ACC112 (cell line): ENCODE measurements around the gene TFCP2L1.

Experiments used
- H2AFZ ChIP-seq: fragments of 200-600 bp; sonication (generic); one replicate; pipeline ENCODE4 v1.6.0; 2017; ENCODE audit warnings: antibody characterized with exemption, low read length; ENCODE audit not compliant: unreplicated experiment
- H3K27ac ChIP-seq: fragments of 200-600 bp; sonication (generic); 2 replicates; pipeline ENCODE4 v1.5.1; 2014; ENCODE audit warnings: low read depth, mild to moderate bottlenecking, antibody characterized with exemption, low read length, moderate library complexity
- H3K27me3 ChIP-seq: fragments of 200-600 bp; sonication (generic); 2 replicates; pipeline ENCODE4 v1.6.1; 2014; ENCODE audit warnings: mild to moderate bottlenecking, antibody characterized with exemption, low read length, moderate library complexity, mixed read lengths; ENCODE audit not compliant: insufficient read depth
- H3K36me3 ChIP-seq: fragments of 200-600 bp; sonication (generic); 2 replicates; pipeline ENCODE4 v1.6.1; 2016; ENCODE audit warnings: mild to moderate bottlenecking, antibody characterized with exemption, low read length, moderate library complexity, mixed read lengths; ENCODE audit not compliant: insufficient read depth
- H3K4me1 ChIP-seq: fragments of 200-600 bp; sonication (generic); one replicate; pipeline ENCODE4 v1.6.1; 2016; ENCODE audit warnings: low read length, mixed read lengths; ENCODE audit not compliant: insufficient read depth, unreplicated experiment, control insufficient read depth
- H3K4me3 ChIP-seq: fragments of 200-600 bp; sonication (generic); 2 replicates; pipeline ENCODE4 v1.5.1; 2014; ENCODE audit warnings: mild to moderate bottlenecking, low read depth, low read length
- H3K79me2 ChIP-seq: fragments of 200-600 bp; sonication (generic); one replicate; pipeline ENCODE4 v1.6.0; 2016; ENCODE audit warnings: low read length; ENCODE audit not compliant: control insufficient read depth, unreplicated experiment, insufficient read depth

Gene TFCP2L1

DNA sequence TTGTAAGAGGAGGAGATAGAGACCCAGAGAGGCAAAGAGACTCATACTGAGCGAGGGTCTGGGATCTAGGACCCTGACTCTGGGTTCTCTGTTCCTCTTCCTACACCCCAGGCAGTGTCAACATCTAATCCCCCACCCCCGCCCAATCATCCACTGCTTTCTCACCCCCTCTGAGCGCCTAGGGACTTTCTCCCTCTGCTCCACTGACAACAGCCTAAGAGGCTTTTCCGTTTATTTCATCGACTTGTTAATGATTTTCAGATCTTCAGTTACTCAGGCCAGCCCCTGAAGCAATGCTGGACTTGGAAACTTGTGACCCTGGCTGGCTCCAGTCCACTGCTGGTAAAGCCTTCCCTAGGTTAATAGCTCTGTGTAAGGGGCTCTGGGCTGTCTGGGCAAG lies 65.1 kb downstream of the TFCP2L1 start:
- H2AFZ ChIP-seq = no peak overlapping the region
- no peak overlapping the region for H3K27ac ChIP-seq
- H3K36me3 ChIP-seq = no peaks in the 10 kb centered on the region
- H3K79me2 ChIP-seq = no peaks in the 10 kb centered on the region
- peaks cover 17% of the 10 kb centered on the region; the same call in 1 of the 2 replicates for H3K27me3 ChIP-seq
- H3K4me3 ChIP-seq = no peak overlapping the region
- H3K4me1 ChIP-seq = no peaks in the 10 kb centered on the region

GRCh38 chr2:121218386-121218938 lies 66.5 kb downstream of the TFCP2L1 start:
- Histone ChIP-seq H3K79me2 (no peaks in the 10 kb centered on the region), H3K36me3 (no peaks in the 10 kb centered on the region), H3K27ac (no peak overlapping the region), H3K4me3 (no peak overlapping the region), H2AFZ (no peak overlapping the region), H3K4me1 (no peaks in the 10 kb centered on the region), H3K27me3 (peaks cover 23% of the 10 kb centered on the region; the same call in 1 of the 2 replicates)

GRCh38 chr2:121217627-121218026 lies 67.4 kb downstream of the TFCP2L1 start:
- Histone ChIP-seq H3K4me1 (no peaks in the 10 kb centered on the region), H3K27ac (no peak overlapping the region), H3K79me2 (no peaks in the 10 kb centered on the region), H3K27me3 (peaks cover 23% of the 10 kb centered on the region; the same call in 1 of the 2 replicates), H3K36me3 (no peaks in the 10 kb centered on the region), H3K4me3 (no peak overlapping the region), H2AFZ (no peak overlapping the region)

DNA sequence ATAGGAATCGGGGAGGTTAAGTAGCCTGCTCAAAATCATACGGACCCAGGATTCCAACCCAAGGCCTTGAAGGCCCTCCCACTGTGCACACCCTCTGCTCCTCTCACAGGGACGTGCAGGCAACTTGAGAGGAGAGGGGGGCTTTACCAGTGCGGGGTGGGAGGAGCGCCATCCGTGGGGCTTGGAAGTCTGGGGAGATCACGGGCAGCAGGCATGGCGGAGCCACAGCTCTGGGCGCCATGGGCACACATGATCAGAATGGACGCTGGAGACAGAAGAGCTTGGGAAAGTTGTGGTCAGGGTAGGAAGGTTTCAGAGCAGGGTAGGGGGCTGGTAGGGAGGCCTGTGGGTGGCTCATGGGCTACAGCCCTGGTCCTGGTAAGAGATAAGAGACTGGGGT lies 70.7 kb downstream of the TFCP2L1 start:
- Histone ChIP-seq H3K4me3 (no peak overlapping the region), H3K27me3 (peaks cover 23% of the 10 kb centered on the region; the same call in 1 of the 2 replicates), H3K4me1 (no peaks in the 10 kb centered on the region), H3K79me2 (no peaks in the 10 kb centered on the region), H3K27ac (no peak overlapping the region), H3K36me3 (no peaks in the 10 kb centered on the region), H2AFZ (no peak overlapping the region)

DNA sequence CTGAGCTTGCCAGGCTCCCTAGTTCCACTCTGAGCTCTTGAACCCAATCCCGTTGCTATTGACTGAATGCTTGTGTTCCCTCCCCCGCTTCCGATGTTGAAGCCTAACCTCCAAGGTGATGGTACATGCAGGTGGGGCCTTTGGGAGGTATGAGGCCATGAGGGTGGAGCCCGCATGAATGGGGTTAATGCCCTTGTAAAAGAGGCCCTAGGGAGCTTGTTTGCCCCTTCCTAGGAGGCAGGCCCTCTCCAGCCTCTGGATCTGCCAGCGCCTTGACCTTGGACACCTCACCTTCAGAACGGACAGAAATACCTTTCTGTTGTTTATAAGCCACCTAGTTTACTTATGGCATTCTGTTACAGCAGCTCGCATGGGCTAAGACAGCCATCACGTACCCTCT lies 71.6 kb downstream of the TFCP2L1 start:
- Histone ChIP-seq H3K79me2 (no peaks in the 10 kb centered on the region), H3K4me3 (no peak overlapping the region), H3K27ac (no peak overlapping the region), H3K4me1 (no peaks in the 10 kb centered on the region), H3K36me3 (no peaks in the 10 kb centered on the region), H3K27me3 (peaks cover 23% of the 10 kb centered on the region; the same call in 1 of the 2 replicates), H2AFZ (no peak overlapping the region)

GRCh38 chr2:121212661-121213325 lies 72.2 kb downstream of the TFCP2L1 start:
- Histone ChIP-seq H3K27ac (no peak overlapping the region), H3K79me2 (no peaks in the 10 kb centered on the region), H2AFZ (no peak overlapping the region), H3K4me1 (no peaks in the 10 kb centered on the region), H3K36me3 (no peaks in the 10 kb centered on the region), H3K4me3 (no peak overlapping the region), H3K27me3 (peaks cover 23% of the 10 kb centered on the region; the same call in 1 of the 2 replicates)

- H3K27ac ChIP-seq = no peak overlapping the region
- H3K36me3 ChIP-seq = no peaks in the 10 kb centered on the region
- H3K4me1 ChIP-seq = no peaks in the 10 kb centered on the region
- H3K4me3 ChIP-seq = no peak overlapping the region
- no peak overlapping the region for H2AFZ ChIP-seq
- H3K79me2 ChIP-seq = no peaks in the 10 kb centered on the region
- peaks cover 14% of the 10 kb centered on the region; the same call in 1 of the 2 replicates for H3K27me3 ChIP-seq
These were observed 73.3 kb downstream of the TFCP2L1 start for GRCh38 chr2:121211689-121212151.

DNA sequence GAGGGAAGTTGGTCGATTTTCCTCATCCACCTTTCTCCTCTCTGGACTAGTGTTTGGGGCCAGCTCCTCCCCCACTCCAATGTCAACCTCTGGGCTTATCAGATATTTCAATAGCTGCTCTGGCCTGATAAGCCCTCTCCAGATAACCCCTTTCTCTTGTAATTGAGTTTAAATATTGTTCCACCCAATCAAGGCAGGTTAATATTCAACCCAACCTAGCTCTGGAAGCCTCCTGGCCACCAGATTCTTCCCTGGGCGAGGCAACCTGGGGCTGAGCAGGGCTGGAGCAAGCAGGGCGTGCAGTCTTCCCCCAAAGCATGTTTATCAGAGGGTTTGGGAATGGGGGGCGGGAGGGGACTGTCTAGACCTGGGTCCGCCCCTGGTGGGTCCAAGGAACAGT lies 73.8 kb downstream of the TFCP2L1 start:
- Histone ChIP-seq H3K27me3 (peaks cover 10% of the 10 kb centered on the region; the same call in 1 of the 2 replicates), H3K79me2 (no peaks in the 10 kb centered on the region), H3K4me3 (no peak overlapping the region), H3K4me1 (no peaks in the 10 kb centered on the region), H2AFZ (no peak overlapping the region), H3K36me3 (no peaks in the 10 kb centered on the region), H3K27ac (no peak overlapping the region)

DNA sequence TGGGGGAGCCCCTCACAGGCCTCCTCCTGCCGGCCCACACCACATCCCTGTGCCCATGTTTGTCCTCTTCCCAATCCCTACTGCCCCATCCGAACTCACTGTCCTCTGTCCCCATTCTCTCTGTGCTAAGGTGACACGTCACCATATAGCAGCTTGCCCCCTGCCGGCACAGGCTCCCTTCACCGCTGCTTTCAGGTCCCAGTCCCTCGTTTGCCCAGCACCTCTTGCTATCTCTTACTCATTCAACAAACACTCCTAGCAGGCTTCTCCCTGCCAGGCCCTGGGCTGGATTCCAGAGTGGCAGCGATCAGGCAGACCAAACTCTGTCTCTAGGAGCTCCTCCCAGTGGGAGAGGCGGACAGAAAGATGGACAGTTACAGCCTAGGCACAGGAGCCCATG lies 74.3 kb downstream of the TFCP2L1 start:
- no peaks in the 10 kb centered on the region for H3K36me3 ChIP-seq
- no peak overlapping the region for H3K27ac ChIP-seq
- H3K4me3 ChIP-seq = no peak overlapping the region
- peaks cover 10% of the 10 kb centered on the region; the same call in 1 of the 2 replicates for H3K27me3 ChIP-seq
- H3K79me2 ChIP-seq = no peaks in the 10 kb centered on the region
- no peaks in the 10 kb centered on the region for H3K4me1 ChIP-seq
- H2AFZ ChIP-seq = no peak overlapping the region

DNA sequence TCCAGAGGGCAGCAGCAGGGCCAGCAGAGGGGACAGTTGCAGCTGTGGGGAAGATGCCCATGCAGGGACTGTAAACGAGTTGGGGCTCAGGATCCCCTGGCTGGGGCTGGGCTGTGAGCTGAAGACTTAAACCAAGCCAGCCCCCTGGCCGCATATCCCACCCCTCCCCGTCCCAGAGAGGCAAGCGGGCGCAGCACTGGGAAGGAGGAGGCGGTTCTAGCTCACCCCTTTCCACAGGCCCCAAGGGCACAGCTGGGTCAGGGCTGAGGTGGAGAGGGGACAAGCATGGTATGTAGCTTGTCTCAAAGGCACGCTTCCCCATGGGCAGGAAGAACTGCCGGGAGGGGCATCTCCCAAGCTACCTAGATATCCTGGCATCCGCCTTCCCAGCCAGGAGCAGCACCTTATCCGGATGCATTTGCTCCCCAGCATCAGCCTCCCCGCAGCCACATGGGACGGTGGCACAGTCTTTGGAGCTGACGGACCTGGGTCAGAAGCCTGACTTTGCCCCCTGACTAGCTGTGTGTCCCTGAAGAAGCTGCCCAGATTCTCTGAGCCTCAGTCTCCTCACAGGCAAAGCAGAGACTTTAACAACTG lies 75.9 kb downstream of the TFCP2L1 start:
- Histone ChIP-seq H3K27ac (no peak overlapping the region), H3K27me3 (0 out of 2 replicates have a peak, but pooled peaks cover 2% of the 10 kb centered on the region), H3K4me3 (no peak overlapping the region), H3K79me2 (no peaks in the 10 kb centered on the region), H3K36me3 (no peaks in the 10 kb centered on the region), H2AFZ (no peak overlapping the region), H3K4me1 (no peaks in the 10 kb centered on the region)

DNA sequence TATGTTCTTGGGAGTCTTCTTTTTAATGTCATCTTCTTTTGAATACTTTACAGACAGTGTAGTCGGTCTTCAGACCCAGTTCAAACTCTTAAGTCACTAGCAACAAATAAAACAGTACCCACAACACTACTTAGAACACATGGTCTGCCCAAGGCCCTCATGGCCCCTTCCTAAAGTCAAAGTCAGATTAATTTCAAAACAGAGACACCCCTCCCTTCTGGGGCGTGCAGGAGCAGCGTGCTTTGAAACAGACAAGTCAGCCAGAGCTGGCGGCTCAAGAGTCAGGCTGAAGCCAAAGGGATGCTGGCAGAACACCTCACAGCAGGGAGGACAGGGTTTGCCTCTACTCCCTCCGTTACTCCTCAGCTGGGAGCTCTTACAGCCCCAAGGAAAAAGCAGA lies 77.5 kb downstream of the TFCP2L1 start:
- Histone ChIP-seq H2AFZ (no peak overlapping the region), H3K27me3 (no peaks in the 10 kb centered on the region), H3K4me1 (no peaks in the 10 kb centered on the region), H3K27ac (no peak overlapping the region), H3K4me3 (no peak overlapping the region), H3K79me2 (no peaks in the 10 kb centered on the region), H3K36me3 (no peaks in the 10 kb centered on the region)
